GM21390 (cell line): ENCODE results near the gene BPIFA2.

Experiments
- ATAC-seq: cut with Tn5 transposase; IDR thresholded peaks from one replicate; pipeline ENCODE4 v1.9.1; 2021; ENCODE audit not compliant: unreplicated experiment

Gene BPIFA2

GRCh38 chr20:33191955-33192354 lies 24.0 kb downstream of the BPIFA2 start:
- no peak for ATAC-seq

DNA sequence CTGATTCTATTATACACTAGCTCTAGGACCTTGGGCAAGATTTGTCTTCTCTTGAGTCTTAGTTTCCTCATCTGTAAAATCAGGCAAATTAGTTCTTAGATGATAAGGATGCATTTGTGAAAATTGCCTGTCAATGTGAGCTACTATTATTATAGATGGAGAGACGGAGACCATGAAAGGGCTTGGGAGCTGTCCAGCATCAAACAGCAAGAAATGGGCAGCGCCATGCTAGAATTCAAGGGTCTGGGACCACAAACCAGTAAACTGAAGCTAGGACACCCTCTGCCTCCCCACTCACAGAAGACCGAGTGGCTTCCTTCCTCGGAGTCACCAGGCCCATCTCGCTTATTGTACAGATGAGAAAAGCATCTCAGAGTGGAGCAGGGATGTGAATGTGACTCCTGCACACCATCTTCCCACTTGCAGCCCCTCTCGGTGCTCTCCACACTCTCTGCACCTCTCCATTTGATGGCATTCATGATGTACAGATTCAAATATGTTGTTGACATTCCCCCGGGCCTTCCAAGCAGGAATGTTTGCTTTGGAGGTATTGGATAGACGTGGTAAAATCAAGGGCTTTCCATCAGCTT lies 25.0 kb downstream of the BPIFA2 start:
- ATAC-seq = no peak

- no peak for ATAC-seq
These were observed 31.1 kb downstream of the BPIFA2 start for GRCh38 chr20:33199026-33199425.

DNA sequence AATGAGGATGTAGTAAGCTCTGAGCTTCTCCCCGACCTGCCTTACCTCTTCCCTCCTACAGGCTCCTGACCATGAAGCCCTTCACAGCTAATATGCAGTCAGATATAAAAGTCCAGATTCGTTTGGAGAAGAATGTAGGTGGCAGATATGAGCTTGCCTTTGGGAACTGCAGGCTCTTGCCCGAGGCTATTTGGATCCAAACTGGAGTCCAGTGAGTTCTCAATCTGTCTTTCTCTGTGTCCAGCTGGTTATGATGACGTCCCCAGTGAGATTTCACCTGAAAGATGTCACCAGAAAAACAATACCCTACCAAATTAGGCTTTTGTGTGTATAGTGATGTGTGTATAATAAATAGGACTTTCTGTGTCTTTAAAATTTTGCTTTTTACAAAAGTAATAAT lies 34.5 kb downstream of the BPIFA2 start:
- no peak for ATAC-seq

GRCh38 chr20:33203444-33203843 lies 35.5 kb downstream of the BPIFA2 start:
- no peak for ATAC-seq

DNA sequence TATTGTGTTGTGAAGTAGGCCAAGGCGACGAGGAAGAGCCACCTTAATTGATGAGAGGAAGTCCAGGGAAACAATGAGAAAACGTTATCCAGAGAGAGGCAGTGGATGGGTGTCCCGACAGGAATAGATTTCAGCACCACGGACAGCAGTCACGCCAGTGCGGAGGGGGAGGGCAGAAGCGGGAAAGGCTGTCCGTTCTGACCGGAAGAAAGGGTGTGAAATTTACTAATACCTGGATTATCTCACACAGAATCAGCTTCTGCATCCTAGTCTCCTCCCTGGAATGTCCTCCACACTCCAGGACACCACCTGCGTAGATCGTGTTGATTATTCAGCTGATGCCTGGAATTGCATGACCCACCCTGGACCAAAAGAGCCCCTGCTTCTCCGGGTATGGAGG lies 41.8 kb downstream of the BPIFA2 start:
- ATAC-seq = no peak

- ATAC-seq = no peak
These were observed 42.4 kb downstream of the BPIFA2 start for GRCh38 chr20:33210371-33210770.

- ATAC-seq = no peak
These were observed 44.0 kb downstream of the BPIFA2 start for GRCh38 chr20:33211817-33212424.

- ATAC-seq = no peak
These were observed 49.1 kb downstream of the BPIFA2 start, which contains the start of gene BPIFA3 for GRCh38 chr20:33217052-33217451. Gene BPIFA3 (plus strand): TSS chr20:33217352. CDS start chr20:33217537, 185 bp downstream.

DNA sequence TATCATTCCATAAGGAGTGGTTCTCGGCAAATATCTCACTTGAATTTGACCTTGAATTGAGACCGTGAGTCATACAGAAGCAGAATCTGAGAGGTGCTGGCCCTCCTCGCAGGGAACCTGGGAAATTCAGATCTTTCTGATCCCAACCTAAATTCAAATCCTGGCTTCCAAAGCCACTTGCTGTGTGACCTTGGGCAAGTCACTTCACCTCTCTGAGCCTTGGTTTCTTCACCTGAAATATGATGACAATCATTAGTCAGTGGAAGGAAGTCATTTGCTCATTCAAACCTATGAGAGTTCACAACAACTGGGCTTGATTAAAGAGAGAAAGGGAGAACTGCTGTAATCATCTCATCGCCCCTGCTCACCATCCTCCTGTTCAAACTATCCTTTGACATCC lies 56.4 kb downstream of the BPIFA2 start:
- no peak for ATAC-seq

DNA sequence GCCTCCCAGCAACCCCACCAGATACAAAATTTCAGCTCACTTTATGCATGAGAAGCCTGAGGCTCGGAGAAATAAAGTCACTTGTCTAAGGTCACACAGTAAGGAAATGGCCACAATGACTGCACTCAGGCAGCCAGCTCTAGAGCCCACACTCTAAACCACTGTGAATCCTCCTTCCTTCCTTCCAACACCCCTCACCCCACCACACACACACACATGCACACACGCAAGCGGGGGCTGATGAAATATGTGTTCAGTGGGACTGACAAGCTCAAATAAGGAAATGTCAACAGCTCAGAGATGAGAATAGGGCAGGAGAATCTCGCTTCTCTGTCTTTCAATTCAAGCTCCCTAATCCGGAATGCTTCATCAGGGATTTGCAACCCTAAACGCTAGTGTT lies 61.9 kb downstream of the BPIFA2 start:
- no peak for ATAC-seq
